ENCODE results near the gene CCDC136.

Gene CCDC136

GRCh38 chr7:128777156-128778123 is 14.3 kb upstream of the CCDC136 start:
- no peak for DNase-seq (ENCODE audit: low spot score)

GRCh38 chr7:128778946-128779345 is 12.8 kb upstream of the CCDC136 start:
- no peak for DNase-seq (ENCODE audit: low spot score)

GRCh38 chr7:128781126-128781525 is 10.6 kb upstream of the CCDC136 start:
- DNase-seq (ENCODE audit: low spot score), result no peak

- DNase-seq (ENCODE audit: low spot score), result no peak
Observed at GRCh38 chr7:128781851-128782250, 9.9 kb upstream of the CCDC136 start.

GRCh38 chr7:128783143-128783861 is 8.5 kb upstream of the CCDC136 start:
- DNase-seq (ENCODE audit: low spot score), result peak; percentile 64

GRCh38 chr7:128785738-128786137 is 6.0 kb upstream of the CCDC136 start:
- no peak for DNase-seq (ENCODE audit: low spot score)

- no peak for DNase-seq (ENCODE audit: low spot score)
Observed at GRCh38 chr7:128788446-128789412, 3.0 kb upstream of the CCDC136 start.

GRCh38 chr7:128790315-128791041 is 1.3 kb upstream of the CCDC136 start:
- no peak for DNase-seq (ENCODE audit: low spot score)

- DNase-seq (ENCODE audit: low spot score), result no peak
Observed at GRCh38 chr7:128791972-128792327, 182 bp downstream of the CCDC136 start.

GRCh38 chr7:128792471-128793180 is 858 bp downstream of the CCDC136 start:
- DNase-seq (ENCODE audit: low spot score), result no peak

GRCh38 chr7:128793181-128793547 is 1.4 kb downstream of the CCDC136 start:
- no peak for DNase-seq (ENCODE audit: low spot score)

- no peak for DNase-seq (ENCODE audit: low spot score)
Observed at GRCh38 chr7:128794020-128794419, 2.3 kb downstream of the CCDC136 start.

- no peak for DNase-seq (ENCODE audit: low spot score)
Observed at GRCh38 chr7:128794436-128794835, 2.7 kb downstream of the CCDC136 start.

GRCh38 chr7:128795129-128795528 is 3.4 kb downstream of the CCDC136 start:
- DNase-seq (ENCODE audit: low spot score), result no peak

GRCh38 chr7:128796327-128796726 is 4.6 kb downstream of the CCDC136 start:
- no peak for DNase-seq (ENCODE audit: low spot score)

- no peak for DNase-seq (ENCODE audit: low spot score)
Observed at GRCh38 chr7:128799451-128799850, 7.7 kb downstream of the CCDC136 start.

- DNase-seq (ENCODE audit: low spot score), result no peak
Observed at GRCh38 chr7:128800567-128800966, 8.8 kb downstream of the CCDC136 start.

GRCh38 chr7:128801003-128801402 is 9.2 kb downstream of the CCDC136 start:
- no peak for DNase-seq (ENCODE audit: low spot score)

- DNase-seq (ENCODE audit: low spot score), result no peak
Observed at GRCh38 chr7:128801667-128802418, 10.1 kb downstream of the CCDC136 start.

- DNase-seq (ENCODE audit: low spot score), result no peak
Observed at GRCh38 chr7:128804484-128804883, 12.7 kb downstream of the CCDC136 start.
